ENCODE data around the gene FER1L5.

The FER1L5 gene

DNA sequence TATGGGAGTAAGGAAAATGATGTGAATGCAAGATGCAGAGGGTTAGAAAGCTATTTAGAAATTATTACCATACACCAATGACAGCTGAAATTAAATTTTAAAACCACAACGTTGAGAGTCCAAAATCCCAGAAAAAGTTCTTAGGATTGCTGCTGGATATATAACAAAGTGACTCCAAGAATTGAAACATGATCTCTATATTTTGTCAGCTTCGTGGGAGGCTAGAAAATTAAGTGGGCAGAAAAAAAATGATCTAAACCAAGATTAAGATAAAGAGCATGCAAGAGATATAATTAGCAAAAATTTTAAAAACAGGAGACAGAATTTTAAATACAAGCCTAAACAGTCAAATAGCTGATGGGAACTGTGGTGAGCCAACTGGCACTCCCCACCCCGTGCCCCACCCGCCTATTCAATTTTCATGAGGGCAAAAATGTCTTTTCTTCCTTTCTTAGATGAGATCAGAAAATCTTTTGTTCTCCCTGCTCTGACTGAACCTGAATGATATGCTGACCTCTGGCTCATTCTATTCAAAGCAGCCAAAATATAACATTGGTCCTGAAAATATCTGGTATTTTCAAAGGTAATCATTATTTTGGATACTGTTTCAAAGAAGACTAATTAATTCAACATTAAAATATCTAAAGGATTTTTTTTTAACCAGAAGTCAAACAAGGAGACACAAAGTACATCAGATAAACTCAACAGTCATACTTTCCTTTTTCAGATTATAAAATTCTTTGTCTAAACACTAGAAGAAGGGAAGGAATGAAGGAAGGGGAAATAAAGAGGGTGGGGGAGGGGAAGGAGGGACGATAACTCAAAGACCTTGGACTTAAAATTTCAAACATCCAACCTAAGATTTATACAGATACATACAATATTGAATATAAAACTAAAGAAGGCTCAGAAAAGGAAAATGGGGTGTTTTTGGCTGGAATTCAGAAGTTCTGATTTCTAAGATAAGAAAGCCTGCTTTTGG lies 16.7 kb upstream of the FER1L5 start:
- Histone ChIP-seq H3K9me3 (no peaks in the 10 kb centered on the region), H3K36me3 (no peaks in the 10 kb centered on the region), H3K4me3 (ENCODE audit: low read depth, low read length) (no peak overlapping the region), H3K4me1 (no peaks in the 10 kb centered on the region), H3K27me3 (no peaks in the 10 kb centered on the region)
- DNase-seq, result no peak
- TF ChIP-seq, protein P1, sequence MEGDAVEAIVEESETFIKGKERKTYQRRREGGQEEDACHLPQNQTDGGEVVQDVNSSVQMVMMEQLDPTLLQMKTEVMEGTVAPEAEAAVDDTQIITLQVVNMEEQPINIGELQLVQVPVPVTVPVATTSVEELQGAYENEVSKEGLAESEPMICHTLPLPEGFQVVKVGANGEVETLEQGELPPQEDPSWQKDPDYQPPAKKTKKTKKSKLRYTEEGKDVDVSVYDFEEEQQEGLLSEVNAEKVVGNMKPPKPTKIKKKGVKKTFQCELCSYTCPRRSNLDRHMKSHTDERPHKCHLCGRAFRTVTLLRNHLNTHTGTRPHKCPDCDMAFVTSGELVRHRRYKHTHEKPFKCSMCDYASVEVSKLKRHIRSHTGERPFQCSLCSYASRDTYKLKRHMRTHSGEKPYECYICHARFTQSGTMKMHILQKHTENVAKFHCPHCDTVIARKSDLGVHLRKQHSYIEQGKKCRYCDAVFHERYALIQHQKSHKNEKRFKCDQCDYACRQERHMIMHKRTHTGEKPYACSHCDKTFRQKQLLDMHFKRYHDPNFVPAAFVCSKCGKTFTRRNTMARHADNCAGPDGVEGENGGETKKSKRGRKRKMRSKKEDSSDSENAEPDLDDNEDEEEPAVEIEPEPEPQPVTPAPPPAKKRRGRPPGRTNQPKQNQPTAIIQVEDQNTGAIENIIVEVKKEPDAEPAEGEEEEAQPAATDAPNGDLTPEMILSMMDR (IDR thresholded peaks at IDR 0.05; ENCODE audit: low read depth, low read length), result no peak

DNA sequence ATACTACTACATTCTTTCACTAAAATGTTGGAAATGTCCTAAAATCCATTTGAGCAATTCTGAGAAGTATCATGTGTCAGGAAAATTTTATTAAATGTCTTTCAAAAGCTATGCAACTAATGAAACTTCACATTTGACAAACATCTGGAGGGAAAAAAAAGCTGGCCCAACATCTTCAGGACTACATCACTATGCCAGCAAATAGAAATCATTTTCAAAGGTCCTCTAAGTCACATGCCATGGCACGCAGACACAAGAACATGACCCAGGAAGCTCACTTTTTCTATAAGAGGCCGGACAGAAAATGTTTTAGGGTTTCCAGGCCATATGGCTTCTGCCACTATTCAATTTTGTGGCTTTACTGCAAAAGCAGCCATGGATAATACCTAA lies 16.0 kb upstream of the FER1L5 start:
- Histone ChIP-seq H3K27me3 (no peaks in the 10 kb centered on the region), H3K9me3 (no peaks in the 10 kb centered on the region), H3K4me3 (ENCODE audit: low read depth, low read length) (no peak overlapping the region), H3K36me3 (no peaks in the 10 kb centered on the region; the same call in 1 of the 2 replicates), H3K4me1 (no peaks in the 10 kb centered on the region)
- TF ChIP-seq, protein P1 (IDR thresholded peaks at IDR 0.05; ENCODE audit: low read depth, low read length), result no peak
- no peak for DNase-seq

DNA sequence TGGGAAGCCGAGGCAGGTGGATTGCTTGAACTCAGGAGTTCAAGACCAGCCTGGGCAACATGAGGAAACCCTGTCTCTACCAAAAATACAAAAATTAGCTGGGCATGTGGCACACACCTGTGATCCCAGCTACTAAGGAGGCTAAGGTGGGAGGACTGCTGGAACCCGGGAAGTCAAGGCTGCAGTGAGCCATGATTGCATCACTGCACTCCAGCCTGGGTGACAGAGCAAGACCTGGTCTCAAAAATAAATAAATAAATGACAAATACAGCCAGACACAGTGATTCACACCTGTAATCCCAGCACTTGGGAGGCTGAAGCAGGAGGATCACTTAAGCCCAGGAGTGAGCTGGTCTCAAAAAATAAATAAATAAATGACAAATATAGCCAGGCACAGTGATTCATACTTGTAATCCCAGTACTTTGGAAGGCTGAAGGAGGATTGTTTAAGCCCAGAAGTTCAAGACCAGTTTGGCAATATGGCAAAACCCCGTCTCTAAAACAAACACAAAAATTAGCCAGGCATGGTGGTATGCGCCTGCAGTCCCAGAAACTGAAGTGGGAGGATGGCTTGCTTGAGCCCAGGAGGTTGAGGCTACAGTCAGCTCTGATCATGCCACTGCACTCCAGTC lies 10.6 kb upstream of the FER1L5 start:
- Histone ChIP-seq H3K4me1 (no peaks in the 10 kb centered on the region), H3K36me3 (no peaks in the 10 kb centered on the region; the same call in 1 of the 2 replicates), H3K4me3 (ENCODE audit: low read depth, low read length) (no peak overlapping the region), H3K9me3 (no peaks in the 10 kb centered on the region), H3K27me3 (no peaks in the 10 kb centered on the region)
- no peak for DNase-seq
- TF ChIP-seq, protein P1 (IDR thresholded peaks at IDR 0.05; ENCODE audit: low read depth, low read length), result no peak

DNA sequence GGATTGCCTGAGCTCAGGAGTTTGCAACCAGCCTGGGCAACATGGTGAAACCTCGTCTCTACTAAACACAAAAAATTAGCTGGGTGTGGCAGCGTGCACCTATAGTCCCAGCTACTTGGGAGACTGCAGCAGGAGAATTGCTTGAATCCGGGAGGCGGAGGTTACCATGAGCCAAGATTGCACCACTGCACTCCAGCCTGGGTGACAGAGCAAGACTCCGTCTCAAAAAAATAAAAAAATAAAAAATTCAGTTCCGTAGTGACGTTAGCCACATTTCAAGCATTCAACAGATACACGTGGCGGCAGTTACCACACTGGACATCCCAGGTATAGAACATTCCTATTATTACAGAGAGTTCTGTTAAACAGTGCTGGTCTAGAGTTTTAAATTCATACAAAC lies 8.9 kb upstream of the FER1L5 start:
- H3K27me3 ChIP-seq, result no peaks in the 10 kb centered on the region
- H3K9me3 ChIP-seq, result no peaks in the 10 kb centered on the region
- DNase-seq, result no peak
- H3K4me1 ChIP-seq, result no peaks in the 10 kb centered on the region
- H3K4me3 ChIP-seq (ENCODE audit: low read depth, low read length), result no peak overlapping the region
- no peaks in the 10 kb centered on the region; the same call in 1 of the 2 replicates for H3K36me3 ChIP-seq
- TF ChIP-seq, protein P1 (IDR thresholded peaks at IDR 0.05; ENCODE audit: low read depth, low read length), result no peak

DNA sequence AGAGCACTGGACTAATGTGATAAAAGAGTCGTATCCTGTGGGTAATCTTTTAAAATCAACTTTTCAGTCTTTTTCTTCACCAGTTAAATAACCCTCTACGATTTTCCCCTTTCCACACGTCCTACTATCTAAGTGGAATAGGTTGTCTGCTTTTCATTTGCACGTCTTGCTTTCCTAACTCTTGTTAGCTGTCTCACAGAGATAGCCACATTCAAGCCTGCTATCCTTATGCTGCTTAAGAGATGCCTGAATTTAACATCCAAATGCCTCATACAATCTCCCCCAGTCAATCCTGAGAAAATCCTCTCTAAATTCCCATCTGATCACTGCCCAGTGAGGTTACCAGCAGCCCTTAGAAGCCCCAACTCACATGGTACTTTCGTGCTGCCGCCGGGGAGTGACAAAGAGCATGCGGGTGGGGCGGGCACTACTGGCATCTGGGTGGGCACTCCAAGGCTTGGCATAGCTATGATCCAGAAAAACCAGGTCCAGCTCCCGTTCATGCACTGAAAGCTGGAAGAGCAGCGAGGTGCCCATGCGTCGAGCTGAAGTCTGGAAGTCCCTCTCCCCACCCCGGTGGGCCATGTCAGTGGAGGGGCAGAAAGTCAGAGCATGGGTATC lies 5.9 kb upstream of the FER1L5 start:
- no peak for DNase-seq
- Histone ChIP-seq H3K4me3 (ENCODE audit: low read depth, low read length) (peak overlapping the region; percentile 72), H3K4me1 (no peaks in the 10 kb centered on the region), H3K9me3 (no peaks in the 10 kb centered on the region), H3K27me3 (no peaks in the 10 kb centered on the region), H3K36me3 (no peaks in the 10 kb centered on the region)
- TF ChIP-seq, protein P1 (IDR thresholded peaks at IDR 0.05; ENCODE audit: low read depth, low read length), result no peak
